HG02884 (cell line): ENCODE data around the gene USP1.

ENCODE experiments used
- ATAC-seq: cut with Tn5 transposase; IDR thresholded peaks from one replicate; pipeline ENCODE4 v1.9.1; 2021; ENCODE audit warnings: mild to moderate bottlenecking, moderate library complexity; ENCODE audit not compliant: unreplicated experiment

Gene USP1, protein sequence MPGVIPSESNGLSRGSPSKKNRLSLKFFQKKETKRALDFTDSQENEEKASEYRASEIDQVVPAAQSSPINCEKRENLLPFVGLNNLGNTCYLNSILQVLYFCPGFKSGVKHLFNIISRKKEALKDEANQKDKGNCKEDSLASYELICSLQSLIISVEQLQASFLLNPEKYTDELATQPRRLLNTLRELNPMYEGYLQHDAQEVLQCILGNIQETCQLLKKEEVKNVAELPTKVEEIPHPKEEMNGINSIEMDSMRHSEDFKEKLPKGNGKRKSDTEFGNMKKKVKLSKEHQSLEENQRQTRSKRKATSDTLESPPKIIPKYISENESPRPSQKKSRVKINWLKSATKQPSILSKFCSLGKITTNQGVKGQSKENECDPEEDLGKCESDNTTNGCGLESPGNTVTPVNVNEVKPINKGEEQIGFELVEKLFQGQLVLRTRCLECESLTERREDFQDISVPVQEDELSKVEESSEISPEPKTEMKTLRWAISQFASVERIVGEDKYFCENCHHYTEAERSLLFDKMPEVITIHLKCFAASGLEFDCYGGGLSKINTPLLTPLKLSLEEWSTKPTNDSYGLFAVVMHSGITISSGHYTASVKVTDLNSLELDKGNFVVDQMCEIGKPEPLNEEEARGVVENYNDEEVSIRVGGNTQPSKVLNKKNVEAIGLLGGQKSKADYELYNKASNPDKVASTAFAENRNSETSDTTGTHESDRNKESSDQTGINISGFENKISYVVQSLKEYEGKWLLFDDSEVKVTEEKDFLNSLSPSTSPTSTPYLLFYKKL

DNA sequence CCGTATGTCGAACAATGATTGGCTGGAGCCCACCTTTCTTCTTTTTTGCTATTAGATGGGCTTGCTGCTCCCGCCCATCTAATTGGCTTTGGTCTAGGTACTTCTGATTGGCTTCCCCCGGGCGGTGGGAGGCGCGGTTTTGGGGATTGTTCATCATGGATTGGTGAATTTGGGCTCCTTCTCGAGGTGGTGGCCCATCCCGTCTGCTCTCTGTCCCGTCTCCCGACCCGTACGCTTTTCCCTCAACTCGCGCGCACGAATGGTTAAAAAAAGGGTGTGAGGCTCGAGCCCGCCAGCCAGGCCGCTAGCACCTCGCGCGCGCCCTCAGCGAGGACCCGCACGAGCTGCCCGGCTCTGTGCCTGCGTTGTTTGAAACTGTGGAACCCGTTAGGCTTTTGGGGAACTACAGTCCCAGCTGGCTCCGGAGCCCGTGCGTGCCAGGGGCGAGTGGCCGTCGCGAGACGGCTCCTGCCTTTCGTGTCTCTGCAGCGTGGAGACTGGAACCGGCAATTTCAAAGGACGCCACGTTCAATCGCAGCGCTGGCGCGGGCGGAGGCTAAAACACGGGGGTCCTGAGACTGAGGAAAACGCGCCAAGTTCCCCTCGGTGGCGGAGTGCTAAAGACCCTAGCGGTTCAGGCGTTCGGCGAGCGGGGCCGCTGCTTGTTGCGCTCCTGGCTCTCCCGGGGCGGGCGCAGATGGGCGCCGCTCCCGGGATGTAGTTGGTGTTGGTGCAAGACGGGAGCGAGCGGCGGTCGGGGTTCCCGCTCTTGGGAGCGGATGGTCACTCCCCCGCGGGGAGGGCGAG, at the start of gene USP1:
Gene USP1, plus strand, starts transcription at position 584 of the 807 bp plus-strand sequence. CDS start 2,819 bp downstream, outside the sequence.
- peak; percentile 75 for ATAC-seq

DNA sequence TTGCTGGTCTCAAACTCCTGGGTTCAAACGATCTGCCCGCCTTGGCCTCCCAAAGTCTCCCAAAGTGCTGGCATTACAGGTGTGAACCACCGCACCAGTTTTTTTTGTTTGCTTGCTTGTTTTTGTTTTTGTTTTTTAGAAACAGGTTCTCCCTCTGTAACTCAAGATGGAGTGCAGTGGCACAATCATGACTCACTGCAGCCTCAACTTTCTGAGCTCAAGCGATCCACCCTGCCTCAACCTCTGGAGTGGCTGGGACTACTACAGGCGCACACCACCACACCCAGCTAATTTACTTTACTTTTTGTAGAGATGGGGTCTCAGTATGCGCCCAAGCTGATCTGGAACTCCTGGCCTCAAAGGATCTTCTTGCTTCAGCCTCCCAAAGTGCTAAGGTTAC, 47.3 kb upstream of the USP1 start:
- no peak for ATAC-seq

DNA sequence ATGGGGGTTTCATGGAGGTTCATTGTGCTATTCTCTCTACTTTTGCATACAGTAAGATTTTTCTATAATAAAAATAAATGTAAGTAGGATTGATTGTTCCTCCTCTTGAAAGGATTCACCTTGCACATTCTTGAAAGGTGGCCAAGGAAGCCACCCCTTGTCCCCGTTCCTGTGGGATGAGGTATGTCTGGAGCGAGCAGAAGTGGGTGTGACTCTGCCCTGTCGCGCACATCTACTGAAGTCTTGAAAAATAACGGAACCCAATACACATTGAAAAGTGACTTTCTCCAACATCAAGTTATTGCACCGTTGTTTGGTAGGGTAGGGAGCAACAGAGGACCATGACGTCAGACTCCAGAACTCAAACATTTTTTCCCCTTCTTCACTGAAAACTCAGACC, 46.8 kb upstream of the USP1 start:
- ATAC-seq, result no peak

DNA sequence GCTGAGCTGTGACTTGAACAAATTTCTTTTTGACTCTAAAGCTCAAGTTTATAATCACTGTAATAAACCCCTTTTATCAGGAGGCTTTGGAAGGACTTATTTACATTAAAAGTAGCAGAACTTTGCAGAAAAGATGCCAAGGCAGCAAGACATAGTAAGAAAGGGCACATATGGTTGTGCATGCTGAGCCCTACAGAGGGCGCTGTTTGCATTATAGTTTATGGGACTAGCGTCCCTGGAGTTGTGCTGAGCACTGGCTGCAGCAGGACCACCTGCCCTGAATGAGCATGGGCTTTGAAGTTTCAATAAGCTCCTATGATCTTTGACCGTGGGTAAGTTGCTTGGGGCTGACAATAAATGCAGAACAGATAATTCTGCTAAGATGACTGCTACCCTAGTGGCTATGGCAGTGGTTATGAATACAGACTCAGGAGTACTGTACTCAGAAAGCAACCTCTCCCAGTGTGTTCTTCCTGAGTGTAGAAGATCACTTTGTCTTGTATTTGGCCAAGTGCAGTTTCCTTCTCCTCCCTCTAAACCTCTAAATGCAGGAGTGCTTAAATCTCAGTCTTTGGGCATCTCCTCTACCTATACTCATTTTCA, 45.4 kb upstream of the USP1 start:
- no peak for ATAC-seq

DNA sequence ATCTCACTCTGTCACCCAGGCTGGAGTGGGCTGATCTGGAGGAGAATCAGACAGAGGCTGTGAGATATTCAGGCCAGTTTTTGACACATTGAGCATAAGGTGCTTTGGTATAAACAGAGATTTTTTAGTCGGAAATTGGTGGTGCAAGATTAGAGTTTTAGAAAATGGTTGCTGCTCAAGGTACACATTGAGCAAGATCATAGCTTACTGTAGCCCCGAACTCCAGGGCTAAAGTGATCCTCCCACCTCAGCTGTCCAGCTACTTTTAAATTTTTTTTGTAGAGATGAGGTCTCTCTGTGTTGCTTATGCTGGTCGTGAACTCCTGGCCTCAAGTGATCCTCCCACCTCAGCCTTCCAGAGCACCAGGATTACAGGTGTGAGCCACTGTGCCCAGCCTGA, 43.9 kb upstream of the USP1 start:
- ATAC-seq, result no peak

DNA sequence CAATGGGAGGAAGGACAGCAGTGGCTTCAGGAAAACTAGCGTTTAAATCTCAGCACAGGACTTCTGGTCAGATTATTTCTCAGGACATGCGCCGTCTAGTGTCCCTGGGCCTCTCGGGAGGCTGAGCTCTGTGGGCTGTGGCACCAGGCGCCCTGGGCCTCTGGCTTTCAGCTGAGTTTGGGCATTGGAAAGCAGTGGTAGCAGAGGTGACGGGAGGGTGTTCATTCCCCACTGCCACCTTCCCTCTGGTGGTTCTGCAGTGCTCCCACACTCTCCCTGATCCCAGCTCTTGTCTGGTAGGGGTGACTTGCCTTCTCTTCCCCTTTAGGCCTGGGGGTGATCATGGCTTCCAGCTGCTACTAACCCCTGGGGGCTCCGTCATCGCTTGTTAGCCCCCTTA, 42.2 kb upstream of the USP1 start:
- ATAC-seq, result no peak

DNA sequence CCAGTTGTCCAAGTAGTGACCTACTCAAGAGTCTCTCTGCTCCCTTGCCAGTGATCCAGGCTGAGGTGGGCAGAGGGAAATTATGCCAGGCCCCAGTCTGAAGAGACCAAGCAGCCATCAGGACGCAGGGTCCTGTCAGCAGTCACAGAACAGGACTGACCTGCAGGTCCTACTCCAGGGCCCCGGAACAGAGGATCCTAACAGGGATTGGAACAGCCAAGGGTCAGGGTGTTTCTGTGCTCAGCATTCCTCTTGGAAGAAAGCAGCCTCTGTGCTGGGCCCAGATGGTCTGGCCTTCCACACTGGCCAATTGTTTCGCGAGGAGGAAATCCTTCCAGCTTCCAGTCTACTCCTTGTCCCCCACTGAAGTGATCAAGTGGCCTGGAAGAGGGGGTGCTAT, 41.6 kb upstream of the USP1 start:
- ATAC-seq, result no peak

DNA sequence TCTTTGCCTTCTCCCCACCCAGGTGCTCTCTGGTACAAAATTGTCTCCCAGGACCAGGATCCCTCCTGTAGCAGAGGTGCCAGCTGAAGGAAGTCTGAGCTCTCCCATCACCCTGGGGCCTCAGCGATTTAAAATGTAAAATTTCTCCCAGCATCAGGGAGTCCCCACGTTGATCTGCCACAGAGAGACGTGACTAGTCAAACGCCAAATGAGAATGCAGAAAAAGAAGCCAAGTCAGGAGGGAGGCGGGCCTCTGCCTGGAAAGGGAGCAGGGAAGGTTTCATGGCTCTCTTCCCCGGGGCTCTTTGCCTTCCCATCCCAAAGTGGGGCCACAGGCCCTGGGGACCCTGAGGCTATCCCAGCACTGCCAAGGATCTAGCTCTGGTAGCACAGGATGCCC, 40.0 kb upstream of the USP1 start:
- no peak for ATAC-seq

DNA sequence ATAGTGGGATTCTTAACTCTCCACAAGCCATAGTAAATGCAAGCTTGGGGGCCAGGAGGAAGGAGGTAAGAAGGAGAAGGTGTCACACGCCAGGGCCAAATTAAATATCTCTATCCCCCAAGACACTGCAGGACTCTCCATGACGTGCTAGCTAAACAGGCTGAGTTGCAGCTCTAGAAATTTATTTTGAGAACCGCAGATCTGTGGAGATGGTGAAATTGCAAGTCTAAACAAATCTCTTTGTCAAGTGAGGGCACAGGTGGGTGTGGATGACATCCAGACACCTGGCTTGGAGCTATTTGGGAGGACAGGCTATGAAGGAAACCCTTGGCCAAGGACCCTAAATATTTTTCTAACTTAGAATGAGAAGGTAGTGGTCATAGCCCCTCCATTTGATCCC, 39.5 kb upstream of the USP1 start:
- ATAC-seq, result no peak

DNA sequence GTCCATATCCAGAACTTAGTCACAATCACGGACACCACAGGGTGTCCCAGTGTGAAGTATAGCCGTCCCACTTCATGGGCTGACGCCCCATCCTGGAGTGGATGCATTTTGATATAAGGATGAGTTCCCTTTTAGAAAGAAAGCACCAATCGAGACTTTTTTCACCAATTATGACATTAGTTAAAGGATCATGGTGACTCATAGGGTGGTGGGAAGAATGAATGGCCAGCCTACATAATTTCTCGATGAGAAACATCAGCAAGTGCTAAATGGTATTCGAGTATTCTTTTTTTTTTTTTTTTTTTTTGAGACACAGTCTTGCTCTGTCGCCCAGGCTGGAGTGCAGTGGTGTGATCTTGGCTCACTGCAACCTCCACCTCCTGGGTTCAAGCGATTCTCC, 38.5 kb upstream of the USP1 start:
- no peak for ATAC-seq

DNA sequence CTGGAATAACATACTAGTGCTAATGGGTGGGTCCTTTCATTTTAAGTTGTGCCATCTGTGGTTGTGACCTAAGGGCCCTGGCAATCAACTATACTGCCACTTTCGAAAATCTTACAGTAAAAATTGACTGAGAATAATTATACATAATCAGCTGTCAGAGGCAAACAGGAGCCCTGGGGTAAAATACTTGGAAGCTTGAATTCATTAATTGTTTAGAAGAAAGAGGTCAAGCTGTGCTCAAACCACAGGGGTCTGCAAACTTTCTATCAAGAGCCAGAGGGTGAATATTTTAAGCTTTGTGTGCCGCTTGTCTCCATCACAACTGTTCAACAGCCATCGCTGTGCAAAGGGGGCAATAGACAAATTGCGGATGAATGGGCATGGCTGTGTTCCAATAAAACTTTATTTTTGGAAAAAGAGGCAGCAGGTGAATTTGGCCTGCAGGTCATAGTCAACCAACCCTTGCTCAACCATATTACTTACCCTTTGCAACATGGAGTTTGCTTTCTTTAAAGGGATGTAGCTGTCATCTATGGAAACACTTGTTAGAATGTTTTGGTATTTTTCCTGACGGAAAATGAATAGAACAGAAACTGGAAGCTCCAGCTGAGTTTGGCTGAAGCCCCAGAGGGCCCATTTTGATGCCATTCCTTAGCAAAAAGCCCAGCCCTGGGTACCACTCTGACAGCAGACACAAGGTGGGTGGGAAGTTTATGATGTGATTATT, 35.7 kb upstream of the USP1 start:
- ATAC-seq, result no peak

DNA sequence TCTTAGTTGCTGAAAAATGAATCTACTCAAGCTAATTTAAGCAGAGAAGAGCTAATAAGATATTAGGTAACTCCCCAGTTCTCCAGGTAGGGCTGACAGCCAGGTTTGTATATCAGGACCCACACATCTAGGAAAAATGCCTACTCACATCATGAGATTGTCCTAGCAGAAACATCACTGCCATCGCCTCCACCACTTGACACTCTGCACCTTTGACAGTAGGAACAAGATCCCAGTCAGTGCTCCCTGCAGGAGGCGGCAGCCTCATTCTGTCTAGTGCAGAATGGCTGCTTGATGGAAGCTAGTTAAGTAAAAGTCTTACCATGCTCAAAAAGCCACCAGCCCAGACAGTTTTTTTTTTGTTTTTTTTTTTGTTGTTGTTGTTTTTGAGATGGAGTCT, 31.6 kb upstream of the USP1 start:
- no peak for ATAC-seq

DNA sequence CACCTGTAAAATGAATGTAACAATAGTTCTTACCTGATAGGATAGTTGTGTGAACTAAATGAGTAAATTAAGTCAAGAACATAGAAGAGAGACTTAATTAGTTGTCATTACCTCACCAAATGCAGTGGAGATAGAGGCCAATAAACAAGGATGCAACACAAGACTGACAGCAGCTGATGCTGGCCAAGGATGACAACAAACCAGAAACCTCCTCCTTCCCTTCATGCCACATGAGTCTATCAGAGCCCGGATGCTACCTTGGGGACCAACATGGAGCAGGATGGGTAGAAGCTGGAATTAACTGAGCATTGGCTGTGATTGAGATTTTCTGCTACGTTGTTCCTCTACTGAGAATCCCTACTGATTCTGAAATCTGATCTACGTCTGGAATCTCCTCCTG, 30.3 kb upstream of the USP1 start:
- no peak for ATAC-seq

DNA sequence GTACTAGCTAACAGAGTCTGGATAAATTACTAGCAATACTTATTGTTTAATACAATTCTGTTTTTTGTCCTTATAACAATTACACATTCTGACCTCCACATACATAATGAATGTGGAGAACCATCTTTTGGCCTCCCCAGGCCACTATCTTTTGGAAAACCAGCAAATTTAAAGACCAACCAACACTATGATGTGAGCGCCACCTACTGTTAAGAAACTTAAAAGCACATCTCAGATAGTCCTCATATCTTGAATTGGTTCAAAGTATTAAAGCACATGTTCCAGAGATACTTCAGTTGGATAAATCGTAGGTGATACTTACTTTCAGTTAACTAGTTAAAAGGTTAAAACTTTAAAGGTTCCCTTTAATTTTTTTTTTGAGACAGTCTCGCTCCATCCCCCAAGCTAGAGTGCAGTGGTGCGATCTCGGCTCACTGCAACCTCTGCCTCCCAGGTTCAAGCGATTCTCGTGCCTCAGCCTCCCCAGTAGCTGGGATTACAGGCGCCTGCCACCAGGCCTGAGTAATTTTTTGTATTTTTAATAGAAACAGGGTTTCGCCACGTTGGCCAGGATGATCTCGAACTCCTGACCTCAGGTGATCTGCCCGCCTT, 29.3 kb upstream of the USP1 start:
- peak; percentile 60 for ATAC-seq

DNA sequence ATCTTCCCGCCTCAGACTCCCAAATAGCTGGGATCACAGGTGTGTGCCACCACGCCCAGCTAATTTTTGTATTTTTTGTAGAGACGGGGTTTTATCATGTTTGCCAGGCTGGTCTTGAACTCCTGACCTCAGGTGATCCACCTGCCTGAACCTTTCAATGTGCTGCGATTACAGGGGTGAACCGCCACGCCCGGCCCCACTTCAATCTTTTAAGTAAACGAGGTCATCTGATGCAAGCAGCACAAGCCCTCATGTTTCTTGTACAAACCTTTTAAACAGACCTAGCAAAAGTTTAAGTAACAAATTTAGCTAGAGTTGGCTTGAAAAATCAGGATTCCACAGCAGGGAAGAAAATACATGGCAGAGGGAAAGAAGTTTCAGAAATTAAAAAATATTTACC, 21.2 kb upstream of the USP1 start:
- ATAC-seq, result no peak

DNA sequence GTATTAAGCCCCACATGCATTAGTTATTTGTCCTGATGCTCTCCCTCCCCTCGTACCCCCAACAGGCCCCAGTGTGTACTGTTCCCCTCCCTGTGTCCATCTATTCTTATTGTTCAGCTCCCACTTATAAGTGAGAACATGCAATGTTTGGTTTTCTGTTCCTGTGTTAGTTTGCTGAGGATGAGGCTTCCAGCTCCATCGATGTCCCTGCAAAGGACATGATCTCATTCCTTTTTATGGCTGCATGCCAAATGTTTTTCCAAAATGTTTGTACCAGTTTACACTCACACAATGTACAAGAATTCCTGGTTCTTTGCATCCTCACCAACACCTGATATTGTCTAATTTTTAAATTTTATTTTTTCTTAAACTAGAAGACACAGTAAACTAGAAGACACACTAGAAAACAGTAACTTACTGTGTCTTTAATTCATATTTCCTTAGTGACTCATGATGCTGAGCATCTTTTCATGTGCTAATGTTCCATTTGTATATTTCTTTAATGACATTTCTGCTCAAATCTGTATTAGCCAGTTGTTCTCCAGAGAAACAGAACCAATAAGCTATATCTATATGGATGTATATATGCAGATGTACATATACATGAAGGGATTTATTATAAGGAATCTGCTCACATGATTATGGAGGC, 19.4 kb upstream of the USP1 start:
- no peak for ATAC-seq

DNA sequence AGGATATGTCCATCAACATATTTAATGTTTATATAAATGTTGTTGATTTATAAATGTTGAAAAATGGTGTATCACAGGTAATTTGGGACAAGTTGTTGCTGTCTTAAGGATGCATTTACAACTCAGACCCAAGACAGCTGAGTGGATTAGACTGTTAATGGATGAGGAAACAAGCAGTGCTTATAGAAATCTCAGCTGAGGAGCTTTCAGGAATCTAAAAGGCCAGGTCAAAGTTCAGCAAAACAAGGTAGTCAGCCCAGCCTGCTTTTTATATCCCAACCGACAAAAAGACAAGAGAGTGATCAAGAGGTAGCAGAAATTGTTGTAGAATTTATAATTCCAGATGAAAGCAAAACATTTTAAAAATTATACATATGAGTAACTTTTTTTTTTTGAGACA, 16.6 kb upstream of the USP1 start:
- ATAC-seq, result no peak

DNA sequence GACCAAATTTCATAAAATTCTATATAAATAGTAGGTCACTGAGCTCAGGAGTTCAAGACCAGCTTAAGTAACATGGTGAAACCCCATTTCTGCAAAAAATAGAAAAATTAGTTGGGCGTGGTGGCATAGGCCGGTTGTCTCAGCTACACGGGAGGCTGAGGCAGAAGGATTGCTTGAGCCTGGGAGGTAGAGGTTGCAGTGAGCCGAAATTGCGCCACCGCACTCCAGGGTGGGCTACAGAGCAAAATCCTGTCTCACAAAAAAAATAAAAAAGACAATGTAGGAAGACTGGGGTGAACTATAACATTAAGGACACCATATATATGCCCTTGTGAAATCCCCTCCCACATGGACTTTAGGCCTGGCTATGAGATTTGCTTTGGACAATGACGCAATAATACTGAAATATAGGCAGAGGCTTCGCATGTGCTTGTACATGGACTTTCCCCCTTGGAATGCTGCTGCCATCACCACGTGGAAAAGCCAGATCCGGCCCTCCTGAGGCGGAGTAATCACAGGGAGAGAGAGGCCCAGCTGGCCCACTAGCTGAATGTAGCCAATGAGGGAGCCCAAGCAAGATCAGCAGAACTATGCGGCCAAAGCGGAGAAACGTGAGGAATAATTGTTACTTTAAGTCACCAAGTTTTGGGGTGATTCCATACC, 13.1 kb upstream of the USP1 start:
- ATAC-seq, result no peak

DNA sequence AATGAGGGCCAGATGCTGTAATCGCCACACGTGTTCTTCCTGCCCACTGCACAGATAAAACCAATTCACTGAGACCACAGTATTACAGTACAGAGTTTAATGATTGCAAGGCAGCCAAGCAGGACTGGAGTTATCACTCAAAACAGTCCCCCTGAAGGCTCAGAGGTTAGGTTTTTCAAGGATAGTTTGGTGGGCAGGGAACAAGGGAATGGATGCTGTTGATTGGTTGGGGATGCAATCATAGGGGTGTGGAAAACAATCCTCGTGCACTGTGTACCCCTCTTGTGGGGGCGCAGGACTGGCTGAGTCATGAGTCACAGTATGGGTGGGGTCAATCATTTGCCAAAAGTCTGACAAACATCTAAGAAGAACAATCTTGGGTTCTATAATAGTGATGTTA, 12.4 kb upstream of the USP1 start:
- ATAC-seq, result no peak
